GM19099 (cell line): ENCODE measurements around the gene CHRNB2.

Source experiments
- POLR2A ChIP-seq: IDR thresholded peaks from 3 replicates; pipeline ENCODE4 v1.6.1; 2011; ENCODE audit warnings: low read depth; ENCODE audit not compliant: insufficient read length; ENCODE audit errors: extremely low read depth

The CHRNB2 gene

GRCh38 chr1:154567386-154568156, at the start of gene CHRNB2:
Gene CHRNB2, plus strand, starts transcription at chr1:154567778. Its CDS starts 267 bp downstream, at chr1:154568045.
- no peak for TF ChIP-seq POLR2A

- TF ChIP-seq POLR2A, result no peak
Observed at GRCh38 chr1:154519591-154519991, 48.0 kb upstream of the CHRNB2 start.

GRCh38 chr1:154520333-154520732, 47.2 kb upstream of the CHRNB2 start:
- TF ChIP-seq POLR2A, result no peak

GRCh38 chr1:154521695-154522094, 45.9 kb upstream of the CHRNB2 start:
- no peak for TF ChIP-seq POLR2A

- TF ChIP-seq POLR2A, result no peak
Observed at GRCh38 chr1:154524881-154525280, 42.7 kb upstream of the CHRNB2 start.

GRCh38 chr1:154527192-154527591, 40.4 kb upstream of the CHRNB2 start:
- TF ChIP-seq POLR2A, result no peak

GRCh38 chr1:154529308-154529707, 38.3 kb upstream of the CHRNB2 start:
- TF ChIP-seq POLR2A, result no peak

- no peak for TF ChIP-seq POLR2A
Observed at GRCh38 chr1:154533952-154534844, 33.4 kb upstream of the CHRNB2 start.

GRCh38 chr1:154536570-154536969, 31.0 kb upstream of the CHRNB2 start:
- no peak for TF ChIP-seq POLR2A

- no peak for TF ChIP-seq POLR2A
Observed at GRCh38 chr1:154539486-154540483, 27.8 kb upstream of the CHRNB2 start.

- TF ChIP-seq POLR2A, result no peak
Observed at GRCh38 chr1:154541231-154541630, 26.3 kb upstream of the CHRNB2 start.

- TF ChIP-seq POLR2A, result no peak
Observed at GRCh38 chr1:154546264-154547063, 21.1 kb upstream of the CHRNB2 start.

GRCh38 chr1:154547105-154547732, 20.4 kb upstream of the CHRNB2 start:
- no peak for TF ChIP-seq POLR2A
